22Rv1 (cell line): ENCODE data around the gene DCUN1D1.

Experiments
- H3K27ac ChIP-seq: fragments of 450-650 bp; 2 replicates; pipeline ENCODE4 v1.5.1; 2017
- ZFX ChIP-seq: fragments of 450-650 bp; IDR thresholded peaks from 2 replicates; pipeline ENCODE4 v1.6.1; 2017; ENCODE audit warnings: antibody characterized with exemption, borderline replicate concordance
- TF ChIP-seq, protein P1 (sequence below): fragments of 450-650 bp; IDR thresholded peaks from 2 replicates; pipeline ENCODE4 v1.5.1; 2017; ENCODE audit warnings: mild to moderate bottlenecking

The DCUN1D1 gene

DNA sequence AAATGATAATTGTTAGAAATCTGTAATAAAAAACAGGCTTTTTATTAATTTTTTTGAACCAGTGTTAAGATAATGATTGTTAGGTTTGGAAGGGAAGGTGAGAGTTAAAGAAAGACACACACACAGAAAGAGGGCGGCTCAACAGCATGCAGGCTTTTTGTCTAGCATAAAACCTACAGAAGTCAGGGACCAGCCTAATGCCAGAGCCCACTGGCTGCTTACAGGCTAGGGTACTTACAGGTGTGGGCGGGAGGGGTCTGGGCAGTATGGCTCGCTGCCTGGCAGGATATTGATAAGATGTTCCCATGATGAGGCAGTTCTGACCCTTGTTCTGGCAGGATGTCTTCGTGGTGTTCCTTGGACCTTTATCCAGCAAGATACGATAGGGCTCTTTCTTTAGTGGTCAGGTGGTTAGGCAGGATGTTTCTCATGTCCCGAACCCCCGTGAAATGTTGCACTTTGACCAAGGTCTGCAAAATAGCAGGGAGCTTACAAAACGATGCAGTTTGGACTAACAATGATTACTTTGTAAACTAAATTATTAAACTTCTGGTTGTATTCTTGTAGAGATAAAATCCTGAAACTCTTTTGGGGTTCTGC lies 84.7 kb downstream of the DCUN1D1 start:
- TF ChIP-seq, protein P1, sequence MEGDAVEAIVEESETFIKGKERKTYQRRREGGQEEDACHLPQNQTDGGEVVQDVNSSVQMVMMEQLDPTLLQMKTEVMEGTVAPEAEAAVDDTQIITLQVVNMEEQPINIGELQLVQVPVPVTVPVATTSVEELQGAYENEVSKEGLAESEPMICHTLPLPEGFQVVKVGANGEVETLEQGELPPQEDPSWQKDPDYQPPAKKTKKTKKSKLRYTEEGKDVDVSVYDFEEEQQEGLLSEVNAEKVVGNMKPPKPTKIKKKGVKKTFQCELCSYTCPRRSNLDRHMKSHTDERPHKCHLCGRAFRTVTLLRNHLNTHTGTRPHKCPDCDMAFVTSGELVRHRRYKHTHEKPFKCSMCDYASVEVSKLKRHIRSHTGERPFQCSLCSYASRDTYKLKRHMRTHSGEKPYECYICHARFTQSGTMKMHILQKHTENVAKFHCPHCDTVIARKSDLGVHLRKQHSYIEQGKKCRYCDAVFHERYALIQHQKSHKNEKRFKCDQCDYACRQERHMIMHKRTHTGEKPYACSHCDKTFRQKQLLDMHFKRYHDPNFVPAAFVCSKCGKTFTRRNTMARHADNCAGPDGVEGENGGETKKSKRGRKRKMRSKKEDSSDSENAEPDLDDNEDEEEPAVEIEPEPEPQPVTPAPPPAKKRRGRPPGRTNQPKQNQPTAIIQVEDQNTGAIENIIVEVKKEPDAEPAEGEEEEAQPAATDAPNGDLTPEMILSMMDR: no peak
- TF ChIP-seq ZFX: no peak
- no peak overlapping the region for H3K27ac ChIP-seq

- TF ChIP-seq, protein P1: no peak
- no peak for TF ChIP-seq ZFX
Measured at GRCh38 chr3:182892226-182892625, 88.1 kb downstream of the DCUN1D1 start.

GRCh38 chr3:182891364-182891763 lies 89.0 kb downstream of the DCUN1D1 start:
- no peak for TF ChIP-seq ZFX
- TF ChIP-seq, protein P1: no peak
- no peak overlapping the region for H3K27ac ChIP-seq

More at GRCh38 chr3:182892226-182892625, 88.1 kb downstream of the DCUN1D1 start:
- H3K27ac ChIP-seq: no peak overlapping the region

DNA sequence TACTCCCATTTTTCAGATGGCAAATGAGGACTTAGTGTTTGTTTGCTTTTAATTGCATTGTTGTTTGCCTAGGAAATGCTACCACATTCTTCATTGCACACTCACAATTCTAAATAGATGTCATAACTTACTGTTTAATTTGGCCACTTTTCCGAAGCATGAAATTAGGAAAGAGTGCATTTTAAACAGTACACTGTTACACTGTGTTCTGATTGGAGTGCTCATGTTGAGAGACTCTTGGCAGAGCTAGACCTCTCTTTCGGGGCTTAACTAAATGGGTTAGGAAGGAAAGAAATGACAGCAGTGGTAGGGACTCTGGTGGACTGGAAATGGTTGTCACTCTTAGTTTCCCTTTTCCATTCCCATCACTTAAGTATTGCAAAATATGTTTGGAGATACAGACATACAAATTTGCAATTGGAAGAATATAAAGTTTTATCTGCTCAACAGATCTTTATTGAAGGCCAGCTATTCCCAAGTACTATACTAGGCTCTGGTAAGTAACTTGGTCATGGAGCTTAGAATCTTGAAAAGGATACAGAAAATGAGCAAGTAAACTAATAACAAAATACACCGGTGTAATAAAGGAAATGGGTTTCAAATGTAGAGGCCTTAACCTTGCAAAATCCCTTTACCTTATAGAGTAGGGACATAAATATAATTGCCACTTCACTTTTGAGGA lies 90.2 kb downstream of the DCUN1D1 start:
- TF ChIP-seq ZFX: no peak
- TF ChIP-seq, protein P1: no peak
- H3K27ac ChIP-seq: peak overlapping the region; percentile 76
